ENCODE data around the gene CLCNKA. TPM values are rescaled to one million over a fixed set of nuclear protein-coding genes. Genes with fewer than 3 reads are reported as not detected.
A peak's percentile ranks its signal among the peaks of the same experiment; 100 is the strongest.

Gene CLCNKA
- total and polyA plus RNA-seq, 7 experiments from 2014 or later: not detected

- peaks cover 0 to 6% of the 10 kb centered on the region in 2 donors for H3K27me3 ChIP-seq (ENCODE audit: control insufficient read depth in 2 of 2, insufficient read depth in 2 of 2, low read length in 2 of 2)
- no peak overlapping the region for H3K4me3 ChIP-seq (ENCODE audit: low read length)
- Mint-ChIP-seq H3K4me1 (peaks cover 13 to 33% (median 15%) of the 10 kb centered on the region in 7 donors), H3K27ac (no peak overlapping the region), H3K27me3 (peaks cover 5 to 47% (median 12%) of the 10 kb centered on the region in 5 donors), H3K4me3 (peak overlapping the region in 5 of 10 donors; percentile 5 to 61 (median 11)), H3K36me3 (peaks cover 0 to 2% (median 0%) of the 10 kb centered on the region in 5 donors), H3K9me3 (peaks cover 0 to 2% (median 0%) of the 10 kb centered on the region in 11 donors)
- intact Hi-C loops (cut with micrococcal nuclease): loop anchor here in 1 of 2 donors (5.0 kb wide), 1 partner anchor 280 kb away; the partner anchor contains the start of gene FBXO42
- DNase-seq: no peak
- ATAC-seq: no peak
- peaks cover 5 to 13% of the 10 kb centered on the region in 2 donors for H3K4me1 ChIP-seq (ENCODE audit: control insufficient read depth in 2 of 2, insufficient read depth in 2 of 2, low read length in 2 of 2)
- H3K27ac ChIP-seq (ENCODE audit: low read depth, low read length): no peak overlapping the region
- POLR2A ChIA-PET: interaction anchor here (0.9 kb wide), 1 partner anchor 90 kb away, joined by 3 read pairs; no protein-coding TSS in a partner anchor
- CTCF ChIA-PET: interaction anchor here (1.3 to 13.1 kb wide), 2 partner anchors 63 to 116 kb away, joined by 3 to 240 read pairs; no protein-coding TSS in a partner anchor
- no peaks in the 10 kb centered on the region for H3K9me3 ChIP-seq (ENCODE audit: control insufficient read depth in 2 of 3, low read length in 3 of 3)
- no peaks in the 10 kb centered on the region for H3K36me3 ChIP-seq (ENCODE audit: control insufficient read depth in 2 of 3, insufficient read depth in 3 of 3, low read length in 3 of 3)
Measured at GRCh38 chr1:16072095-16072494, 50.3 kb downstream of the CLCNKA start.

GRCh38 chr1:16072616-16073484, 51.0 kb downstream of the CLCNKA start:
- intact Hi-C loops (cut with micrococcal nuclease): loop anchor here in 1 of 2 donors (5.0 kb wide), 1 partner anchor 279 kb away; the partner anchor contains the start of gene FBXO42

GRCh38 chr1:16073490-16074119, 51.8 kb downstream of the CLCNKA start, which contains the start of gene FAM131C:
Gene FAM131C (minus strand): TSS chr1:16073651. CDS start chr1:16073442, 209 bp downstream.
- Mint-ChIP-seq H3K27ac (peak within 1 kb of the TSS in 2 of 9 donors; percentile 52 to 76), H3K36me3 (peaks cover 0 to 2% (median 0%) of the 10 kb centered on the region in 5 donors), H3K27me3 (peaks cover 5 to 40% (median 10%) of the 10 kb centered on the region in 5 donors), H3K4me1 (peaks cover 13 to 27% (median 15%) of the 10 kb centered on the region in 7 donors), H3K9me3 (peaks cover 0 to 3% (median 0%) of the 10 kb centered on the region in 11 donors), H3K4me3 (peak within 1 kb of the TSS; percentile 67 to 85 (median 81))
- Histone ChIP-seq H3K27me3 (ENCODE audit: control insufficient read depth in 2 of 2, insufficient read depth in 2 of 2, low read length in 2 of 2) (peaks cover 0 to 6% of the 10 kb centered on the region in 2 donors), H3K27ac (ENCODE audit: low read depth, low read length) (no peak within 1 kb of the TSS), H3K4me3 (ENCODE audit: low read length) (peak within 1 kb of the TSS; percentile 41), H3K4me1 (ENCODE audit: control insufficient read depth in 2 of 2, insufficient read depth in 2 of 2, low read length in 2 of 2) (peaks cover 5 to 13% of the 10 kb centered on the region in 2 donors), H3K36me3 (ENCODE audit: control insufficient read depth in 2 of 3, insufficient read depth in 3 of 3, low read length in 3 of 3) (no peaks in the 10 kb centered on the region), H3K9me3 (ENCODE audit: control insufficient read depth in 2 of 3, low read length in 3 of 3) (no peaks in the 10 kb centered on the region)
- ATAC-seq (peak; percentile 91), DNase-seq (peak in 7 of 9 donors; percentile 18 to 71 (median 36))
- ChIA-PET POLR2A (interaction anchor here (0.5 kb wide), 1 partner anchor 715 kb away, joined by 3 read pairs; no protein-coding TSS in a partner anchor), CTCF (interaction anchor here (0.9 to 13.1 kb wide), 3 partner anchors 64 to 289 kb away, joined by 3 to 240 read pairs (median 3); no protein-coding TSS in a partner anchor)
- intact Hi-C loops (cut with micrococcal nuclease): loop anchor here in 1 of 2 donors (5.0 kb wide), 1 partner anchor 279 kb away; the partner anchor contains the start of gene FBXO42

More at GRCh38 chr1:16072616-16073484, 51.0 kb downstream of the CLCNKA start:
- no peak for ATAC-seq
- no peak overlapping the region for H3K27ac Mint-ChIP-seq
- Histone ChIP-seq H3K9me3 (ENCODE audit: control insufficient read depth in 2 of 3, low read length in 3 of 3) (no peaks in the 10 kb centered on the region), H3K36me3 (ENCODE audit: control insufficient read depth in 2 of 3, insufficient read depth in 3 of 3, low read length in 3 of 3) (no peaks in the 10 kb centered on the region), H3K27me3 (ENCODE audit: control insufficient read depth in 2 of 2, insufficient read depth in 2 of 2, low read length in 2 of 2) (peaks cover 0 to 6% of the 10 kb centered on the region in 2 donors), H3K4me3 (ENCODE audit: low read length) (no peak overlapping the region), H3K4me1 (ENCODE audit: control insufficient read depth in 2 of 2, insufficient read depth in 2 of 2, low read length in 2 of 2) (peaks cover 5 to 13% of the 10 kb centered on the region in 2 donors), H3K27ac (ENCODE audit: low read depth, low read length) (no peak overlapping the region)
- H3K4me1 Mint-ChIP-seq: peaks cover 13 to 28% (median 15%) of the 10 kb centered on the region in 7 donors
- peak overlapping the region in 5 of 10 donors; percentile 3 to 61 (median 49) for H3K4me3 Mint-ChIP-seq
- ChIA-PET POLR2A (interaction anchor here (0.5 to 0.9 kb wide), 2 partner anchors 89 to 714 kb away, joined by 3 read pairs; no protein-coding TSS in a partner anchor), CTCF (interaction anchor here (1.3 to 13.1 kb wide), 2 partner anchors 64 to 115 kb away, joined by 3 to 240 read pairs; no protein-coding TSS in a partner anchor)
- H3K9me3 Mint-ChIP-seq: peaks cover 0 to 3% (median 0%) of the 10 kb centered on the region in 11 donors
- no peak for DNase-seq
- peaks cover 5 to 40% (median 10%) of the 10 kb centered on the region in 5 donors for H3K27me3 Mint-ChIP-seq
- H3K36me3 Mint-ChIP-seq: peaks cover 0 to 2% (median 0%) of the 10 kb centered on the region in 5 donors

GRCh38 chr1:16074217-16074616, 52.4 kb downstream of the CLCNKA start:
- Mint-ChIP-seq H3K27ac (no peak overlapping the region), H3K4me1 (peaks cover 18 to 27% (median 20%) of the 10 kb centered on the region in 7 donors), H3K36me3 (peaks cover 0 to 2% (median 0%) of the 10 kb centered on the region in 5 donors), H3K27me3 (peaks cover 5 to 40% (median 10%) of the 10 kb centered on the region in 5 donors), H3K9me3 (peaks cover 0 to 3% (median 0%) of the 10 kb centered on the region in 11 donors), H3K4me3 (peak overlapping the region; percentile 53 to 85 (median 81))
- Histone ChIP-seq H3K4me1 (ENCODE audit: control insufficient read depth in 2 of 2, insufficient read depth in 2 of 2, low read length in 2 of 2) (peaks cover 8 to 13% of the 10 kb centered on the region in 2 donors), H3K9me3 (ENCODE audit: control insufficient read depth in 2 of 3, low read length in 3 of 3) (no peaks in the 10 kb centered on the region), H3K27me3 (ENCODE audit: control insufficient read depth in 2 of 2, insufficient read depth in 2 of 2, low read length in 2 of 2) (peaks cover 0 to 6% of the 10 kb centered on the region in 2 donors), H3K4me3 (ENCODE audit: low read length) (no peak overlapping the region), H3K36me3 (ENCODE audit: control insufficient read depth in 2 of 3, insufficient read depth in 3 of 3, low read length in 3 of 3) (no peaks in the 10 kb centered on the region), H3K27ac (ENCODE audit: low read depth, low read length) (no peak overlapping the region)
- intact Hi-C loops (cut with micrococcal nuclease): loop anchor here in 1 of 2 donors (5.0 kb wide), 1 partner anchor 278 kb away; the partner anchor contains the start of gene FBXO42
- no peak for DNase-seq
- ATAC-seq: no peak
- ChIA-PET POLR2A (no interaction called here), CTCF (interaction anchor here (0.9 to 13.1 kb wide), 2 partner anchors 114 to 289 kb away, joined by 3 to 240 read pairs; no protein-coding TSS in a partner anchor)

- Mint-ChIP-seq H3K4me3 (peak overlapping the region in 1 of 10 donors; percentile 25), H3K9me3 (peaks cover 0 to 3% (median 0%) of the 10 kb centered on the region in 11 donors), H3K4me1 (peaks cover 14 to 22% (median 15%) of the 10 kb centered on the region in 7 donors), H3K27me3 (peaks cover 5 to 36% (median 10%) of the 10 kb centered on the region in 5 donors), H3K36me3 (peaks cover 0 to 2% (median 0%) of the 10 kb centered on the region in 5 donors), H3K27ac (no peak overlapping the region)
- peaks cover 0 to 6% of the 10 kb centered on the region in 2 donors for H3K27me3 ChIP-seq (ENCODE audit: control insufficient read depth in 2 of 2, insufficient read depth in 2 of 2, low read length in 2 of 2)
- H3K9me3 ChIP-seq (ENCODE audit: control insufficient read depth in 2 of 3, low read length in 3 of 3): no peaks in the 10 kb centered on the region
- ChIA-PET POLR2A (no interaction called here), CTCF (interaction anchor here (0.6 to 13.1 kb wide), 4 partner anchors 112 to 249 kb away, joined by 3 to 240 read pairs (median 4); no protein-coding TSS in a partner anchor)
- ATAC-seq (no peak), DNase-seq (no peak)
- H3K4me3 ChIP-seq (ENCODE audit: low read length): no peak overlapping the region
- H3K4me1 ChIP-seq (ENCODE audit: control insufficient read depth in 2 of 2, insufficient read depth in 2 of 2, low read length in 2 of 2): peaks cover 11 to 12% of the 10 kb centered on the region in 2 donors
- no peaks in the 10 kb centered on the region for H3K36me3 ChIP-seq (ENCODE audit: control insufficient read depth in 2 of 3, insufficient read depth in 3 of 3, low read length in 3 of 3)
- intact Hi-C loops (cut with micrococcal nuclease): loop anchor here in 1 of 2 donors (5.0 kb wide), 1 partner anchor 292 kb away; the partner anchor contains the start of gene SZRD1
- H3K27ac ChIP-seq (ENCODE audit: low read depth, low read length): no peak overlapping the region
Measured at GRCh38 chr1:16075337-16076030, 53.6 kb downstream of the CLCNKA start.
